GM12874 (cell line): ENCODE measurements around the gene SOWAHC.

Source experiments
- TF ChIP-seq, protein P1 (sequence below): IDR thresholded peaks from 2 replicates; pipeline ENCODE4 v1.5.1; 2011; ENCODE audit warnings: low read depth, mild to moderate bottlenecking, control low read depth, low read length, moderate library complexity; ENCODE audit not compliant: insufficient read depth

SOWAHC gene

GRCh38 chr2:109654326-109655050 lies 40.3 kb downstream of the SOWAHC start:
- TF ChIP-seq, protein P1, sequence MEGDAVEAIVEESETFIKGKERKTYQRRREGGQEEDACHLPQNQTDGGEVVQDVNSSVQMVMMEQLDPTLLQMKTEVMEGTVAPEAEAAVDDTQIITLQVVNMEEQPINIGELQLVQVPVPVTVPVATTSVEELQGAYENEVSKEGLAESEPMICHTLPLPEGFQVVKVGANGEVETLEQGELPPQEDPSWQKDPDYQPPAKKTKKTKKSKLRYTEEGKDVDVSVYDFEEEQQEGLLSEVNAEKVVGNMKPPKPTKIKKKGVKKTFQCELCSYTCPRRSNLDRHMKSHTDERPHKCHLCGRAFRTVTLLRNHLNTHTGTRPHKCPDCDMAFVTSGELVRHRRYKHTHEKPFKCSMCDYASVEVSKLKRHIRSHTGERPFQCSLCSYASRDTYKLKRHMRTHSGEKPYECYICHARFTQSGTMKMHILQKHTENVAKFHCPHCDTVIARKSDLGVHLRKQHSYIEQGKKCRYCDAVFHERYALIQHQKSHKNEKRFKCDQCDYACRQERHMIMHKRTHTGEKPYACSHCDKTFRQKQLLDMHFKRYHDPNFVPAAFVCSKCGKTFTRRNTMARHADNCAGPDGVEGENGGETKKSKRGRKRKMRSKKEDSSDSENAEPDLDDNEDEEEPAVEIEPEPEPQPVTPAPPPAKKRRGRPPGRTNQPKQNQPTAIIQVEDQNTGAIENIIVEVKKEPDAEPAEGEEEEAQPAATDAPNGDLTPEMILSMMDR: no peak

GRCh38 chr2:109655287-109655686 lies 41.1 kb downstream of the SOWAHC start:
- TF ChIP-seq, protein P1: no peak

GRCh38 chr2:109659396-109660045 lies 45.4 kb downstream of the SOWAHC start:
- TF ChIP-seq, protein P1: no peak

DNA sequence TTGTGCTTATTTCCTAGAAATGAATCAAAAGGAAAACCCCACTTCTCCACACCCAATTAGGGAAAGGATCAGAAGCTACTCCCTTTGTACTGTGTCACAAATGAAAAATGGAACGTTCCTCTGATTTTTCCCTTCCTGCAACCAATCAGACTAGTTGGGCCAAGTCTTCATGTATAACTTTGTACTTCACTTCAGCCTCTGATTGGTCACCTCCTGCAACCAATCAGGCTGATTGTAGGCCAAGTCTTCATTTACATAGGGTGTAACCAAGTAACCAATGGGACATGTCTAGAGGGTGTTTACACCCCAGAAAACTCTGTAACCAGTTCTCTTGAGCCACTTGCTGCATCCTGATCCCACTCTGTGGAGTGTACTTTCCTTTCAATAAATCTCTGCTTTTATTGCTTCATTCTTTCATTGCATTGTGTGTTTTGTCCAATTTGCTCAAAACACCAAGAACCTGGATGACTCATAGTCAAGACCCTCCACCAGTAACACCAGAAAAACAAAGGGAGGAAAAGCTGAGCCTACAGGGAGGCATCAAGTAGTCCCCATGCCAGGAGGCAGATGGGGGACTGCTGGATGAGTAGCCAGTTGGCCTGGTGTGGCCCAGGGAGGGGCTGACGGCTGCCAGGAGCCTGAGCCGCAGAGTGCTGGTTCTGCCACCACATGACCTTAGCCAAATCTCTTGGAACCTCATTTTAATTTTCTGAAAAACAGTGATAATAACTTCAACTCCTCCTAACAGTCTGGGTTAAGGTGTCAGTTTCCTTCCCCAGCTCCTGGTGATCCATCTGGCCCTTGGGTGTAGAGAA lies 46.1 kb downstream of the SOWAHC start:
- TF ChIP-seq, protein P1: no peak

DNA sequence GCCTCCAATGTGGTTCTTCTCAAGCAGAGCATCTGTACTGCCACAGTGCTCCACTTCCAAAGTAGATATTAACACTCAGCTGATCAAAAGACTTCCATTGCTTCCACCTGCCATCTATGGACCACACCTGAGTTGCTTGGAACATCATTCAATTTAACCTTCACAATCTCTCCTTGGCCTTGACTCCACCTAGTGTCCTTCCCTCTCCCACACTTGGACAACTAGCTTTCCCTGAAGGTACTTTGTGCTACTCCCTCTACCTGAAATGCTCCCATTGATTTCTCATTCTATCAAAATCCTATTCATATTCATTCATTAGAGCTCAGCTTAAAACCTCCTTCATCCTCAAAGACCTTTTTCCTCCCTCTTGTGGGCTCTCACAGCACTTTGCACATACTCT lies 48.7 kb downstream of the SOWAHC start:
- TF ChIP-seq, protein P1: no peak

DNA sequence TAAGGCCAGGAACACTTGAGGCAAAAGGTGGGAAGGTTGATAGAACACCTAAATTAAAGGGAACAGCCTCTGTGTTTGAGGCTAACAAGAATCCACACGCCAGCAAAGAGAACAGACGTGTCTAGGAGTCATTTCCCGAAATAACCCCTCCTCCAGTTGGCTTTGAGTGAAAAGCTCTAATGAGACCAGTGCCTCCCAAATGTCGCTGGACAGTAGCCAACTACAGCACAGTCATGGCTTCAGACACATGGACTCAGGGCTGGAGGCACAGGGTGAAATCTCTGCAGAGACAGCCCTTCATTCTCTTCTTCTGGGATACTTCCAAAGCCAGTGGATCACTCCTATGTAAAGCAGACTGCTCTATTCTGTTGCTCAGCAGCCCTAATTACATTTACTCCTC lies 49.6 kb downstream of the SOWAHC start:
- TF ChIP-seq, protein P1: no peak

DNA sequence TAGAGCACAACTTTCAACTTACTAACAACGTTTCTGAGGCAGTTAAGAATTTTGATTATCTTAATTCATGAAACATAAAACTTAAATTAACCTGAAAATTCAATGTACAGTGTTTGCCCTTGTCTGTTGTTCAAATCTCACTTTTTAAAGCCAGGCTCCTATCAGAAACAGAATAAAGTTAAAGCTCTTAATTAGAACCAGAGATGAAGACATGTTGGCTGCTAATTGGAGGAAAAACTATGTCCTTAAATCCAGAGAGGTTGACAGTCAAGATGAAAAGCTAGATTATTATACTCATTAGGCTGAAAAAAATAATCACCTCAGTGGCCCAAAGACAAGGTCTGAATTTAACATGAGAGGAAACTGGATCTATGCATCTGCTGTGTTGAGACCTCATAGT lies 52.3 kb downstream of the SOWAHC start:
- TF ChIP-seq, protein P1: no peak
